Endodermal cell (in vitro differentiated cells): ENCODE data around the gene ELMO1. TPM values are rescaled to one million over a fixed set of nuclear protein-coding genes. Genes with fewer than 3 reads are reported as not detected.

ENCODE experiments used
- DNase-seq: peaks from one replicate; pipeline ENCODE4 v3.0.0-alpha.2; 2017
- H3K27ac ChIP-seq: 2 replicates; pipeline ENCODE4 v1.5.1; 2013; ENCODE audit warnings: mild to moderate bottlenecking, low read depth, low read length, moderate library complexity
- H3K27me3 ChIP-seq: 2 replicates; pipeline ENCODE4 v1.6.1; 2013; ENCODE audit warnings: mild to moderate bottlenecking, low read length, moderate library complexity; ENCODE audit not compliant: insufficient read depth, control insufficient read depth, poor library complexity, severe bottlenecking
- H3K36me3 ChIP-seq: 2 replicates; pipeline ENCODE4 v1.7.0; 2013; ENCODE audit warnings: mild to moderate bottlenecking, low read length, moderate library complexity; ENCODE audit not compliant: control insufficient read depth, insufficient read depth
- H3K4me1 ChIP-seq: one replicate; pipeline ENCODE4 v1.7.0; 2013; ENCODE audit warnings: low read length; ENCODE audit not compliant: control insufficient read depth, insufficient read depth
- H3K4me3 ChIP-seq: 2 replicates; pipeline ENCODE4 v1.5.1; 2013; ENCODE audit warnings: mild to moderate bottlenecking, low read length, moderate library complexity
- H3K9ac ChIP-seq: 2 replicates; pipeline ENCODE4 v1.6.1; 2013; ENCODE audit warnings: mild to moderate bottlenecking, low read length, moderate library complexity; ENCODE audit not compliant: poor library complexity, severe bottlenecking; ENCODE audit errors: extremely low read depth
- H3K9me3 ChIP-seq: 2 replicates; pipeline ENCODE4 v1.6.1; 2013; ENCODE audit warnings: mild to moderate bottlenecking, low read length, moderate library complexity; ENCODE audit not compliant: control insufficient read depth
- H3K27ac Mint-ChIP-seq: 2 replicates; pipeline ENCODE4 v1.8.0; 2020; ENCODE audit warnings: mixed read lengths
- H3K27me3 Mint-ChIP-seq: 2 replicates; pipeline ENCODE4 v1.8.0; 2021; ENCODE audit warnings: mild to moderate bottlenecking, mixed read lengths; ENCODE audit not compliant: insufficient read depth
- H3K36me3 Mint-ChIP-seq: 2 replicates; pipeline ENCODE4 v1.8.0; 2020; ENCODE audit warnings: low read depth, mixed read lengths
- H3K4me1 Mint-ChIP-seq: 2 replicates; pipeline ENCODE4 v1.8.0; 2020; ENCODE audit warnings: mixed read lengths
- H3K4me3 Mint-ChIP-seq: 2 replicates; pipeline ENCODE4 v1.8.0; 2020; ENCODE audit warnings: mild to moderate bottlenecking, moderate library complexity, mixed read lengths
- H3K9me3 Mint-ChIP-seq: 2 replicates; pipeline ENCODE4 v1.8.0; 2020; ENCODE audit warnings: mild to moderate bottlenecking, mixed read lengths
- WGBS, 2 experiments: methylation state at CpG; one replicate each; pipeline versions ENCODE4 v1.1.5 to v1.1.7; 2013; ENCODE audit warnings: missing lambda C conversion rate in 2 of 2, mixed read lengths in 1 of 2; ENCODE audit not compliant: insufficient coverage in 1 of 2, insufficient read length in 1 of 2; 5-methylcytosine and 5-hydroxymethylcytosine counted together
- total RNA-seq, 2 donors: library from RNA; stranded (reverse); fragmentation: NEBNext Ultra II Directional in 1 of 2; extraction: Animal tissue kit (Norgen Biotek cat#: 25700) in 1 of 2; gene quantifications; 2 replicates in 1 of 2; 3 replicates in 1 of 2; pipeline ENCODE4 v1.2.1, GENCODE V29; 2021
- TF ChIP-seq, protein P1 (sequence below): fragments of 200-600 bp; sonication (generic); conservative IDR thresholded peaks from 2 replicates; pipeline ENCODE4 v1.5.0; 2021; ENCODE audit warnings: antibody characterized with exemption, mild to moderate bottlenecking

The ELMO1 gene
- total RNA-seq, 2 donors from 2014 or later, result 120 to 131 TPM

DNA sequence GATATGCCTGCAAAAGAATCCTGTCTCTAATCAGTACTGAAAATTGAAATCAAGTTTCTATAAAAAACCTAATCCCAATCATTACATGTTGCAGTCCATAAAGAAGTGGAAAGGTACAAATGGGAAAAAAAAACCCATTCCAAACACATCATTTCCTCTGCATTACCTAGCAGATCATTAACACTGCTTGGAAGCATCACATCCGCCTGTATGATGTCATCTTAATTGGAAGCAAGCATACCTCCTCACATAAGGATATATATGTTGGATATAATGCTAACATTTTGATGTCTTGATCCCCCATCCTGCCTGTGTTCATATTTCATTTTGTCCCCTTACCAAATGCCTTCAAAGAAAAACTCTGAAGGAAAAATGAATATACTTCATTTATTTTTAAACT, 483.0 kb downstream of the ELMO1 start:
- Histone ChIP-seq H3K4me3 (no peak overlapping the region), H3K27ac (no peak overlapping the region), H3K27me3 (no peaks in the 10 kb centered on the region), H3K9me3 (no peaks in the 10 kb centered on the region), H3K4me1 (peaks cover 6% of the 10 kb centered on the region), H3K36me3 (peaks cover 3% of the 10 kb centered on the region), H3K9ac (no peak overlapping the region)
- 100% methylated on average over 1 of the region's 1 CpG; no CpG with 5 or more reads in 1 of the 2 experiments for WGBS, 2 experiments
- no peak for DNase-seq
- H3K27ac Mint-ChIP-seq, result no peak overlapping the region
- H3K27me3 Mint-ChIP-seq, result no peaks in the 10 kb centered on the region
- TF ChIP-seq, protein P1, sequence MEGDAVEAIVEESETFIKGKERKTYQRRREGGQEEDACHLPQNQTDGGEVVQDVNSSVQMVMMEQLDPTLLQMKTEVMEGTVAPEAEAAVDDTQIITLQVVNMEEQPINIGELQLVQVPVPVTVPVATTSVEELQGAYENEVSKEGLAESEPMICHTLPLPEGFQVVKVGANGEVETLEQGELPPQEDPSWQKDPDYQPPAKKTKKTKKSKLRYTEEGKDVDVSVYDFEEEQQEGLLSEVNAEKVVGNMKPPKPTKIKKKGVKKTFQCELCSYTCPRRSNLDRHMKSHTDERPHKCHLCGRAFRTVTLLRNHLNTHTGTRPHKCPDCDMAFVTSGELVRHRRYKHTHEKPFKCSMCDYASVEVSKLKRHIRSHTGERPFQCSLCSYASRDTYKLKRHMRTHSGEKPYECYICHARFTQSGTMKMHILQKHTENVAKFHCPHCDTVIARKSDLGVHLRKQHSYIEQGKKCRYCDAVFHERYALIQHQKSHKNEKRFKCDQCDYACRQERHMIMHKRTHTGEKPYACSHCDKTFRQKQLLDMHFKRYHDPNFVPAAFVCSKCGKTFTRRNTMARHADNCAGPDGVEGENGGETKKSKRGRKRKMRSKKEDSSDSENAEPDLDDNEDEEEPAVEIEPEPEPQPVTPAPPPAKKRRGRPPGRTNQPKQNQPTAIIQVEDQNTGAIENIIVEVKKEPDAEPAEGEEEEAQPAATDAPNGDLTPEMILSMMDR, result no peak
- H3K4me3 Mint-ChIP-seq, result no peak overlapping the region
- H3K36me3 Mint-ChIP-seq, result no peaks in the 10 kb centered on the region
- H3K4me1 Mint-ChIP-seq, result peaks cover 23% of the 10 kb centered on the region
- no peaks in the 10 kb centered on the region for H3K9me3 Mint-ChIP-seq

DNA sequence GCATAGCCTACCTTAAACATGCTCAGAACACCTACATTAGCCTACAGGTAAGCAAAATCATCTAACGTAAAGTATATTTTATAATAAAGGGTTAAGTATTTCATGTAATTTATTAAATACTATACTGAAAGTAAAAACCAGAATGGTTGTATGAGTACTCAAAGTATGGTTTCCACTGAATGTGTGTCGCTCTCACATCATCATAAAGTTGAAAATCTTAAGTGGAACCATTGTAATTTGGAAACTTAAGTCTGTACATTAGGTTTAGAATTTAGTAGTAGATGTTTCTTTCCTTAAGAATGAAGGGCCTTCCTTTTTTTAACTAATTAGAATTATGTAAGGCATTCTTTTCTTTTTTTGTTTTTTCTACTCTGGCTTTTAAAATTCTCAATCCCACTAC, 484.4 kb downstream of the ELMO1 start:
- Mint-ChIP-seq H3K27ac (no peak overlapping the region), H3K9me3 (no peaks in the 10 kb centered on the region)
- TF ChIP-seq, protein P1, result no peak

DNA sequence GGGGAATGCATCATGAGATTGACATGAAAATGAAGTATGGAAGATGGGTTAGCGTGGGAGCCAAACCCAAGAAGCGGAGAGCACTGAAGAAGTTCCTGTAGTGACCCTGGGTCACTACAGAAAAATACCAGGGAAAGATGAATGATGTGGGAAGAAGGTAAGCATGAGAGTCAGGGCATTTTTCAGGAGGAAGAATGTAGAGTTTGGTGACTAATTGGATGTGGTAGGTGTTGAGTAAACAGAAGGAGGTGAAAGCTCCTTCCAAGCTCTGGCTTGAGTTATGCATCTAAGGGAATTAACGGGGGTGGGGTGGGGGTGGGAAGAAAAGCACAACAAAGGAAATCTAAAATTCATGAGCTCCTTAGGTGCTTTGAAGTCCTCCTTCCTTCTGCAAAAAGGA, 486.3 kb downstream of the ELMO1 start:
- H3K27ac ChIP-seq, result no peak overlapping the region

More for the DNA sequence above, 484.4 kb downstream of the ELMO1 start:
- no peak overlapping the region for H3K27ac ChIP-seq
- no peak for DNase-seq
- no peak overlapping the region for H3K4me3 ChIP-seq
- no peaks in the 10 kb centered on the region for H3K9me3 ChIP-seq
- Mint-ChIP-seq H3K4me3 (no peak overlapping the region), H3K4me1 (peaks cover 21% of the 10 kb centered on the region), H3K36me3 (no peaks in the 10 kb centered on the region), H3K27me3 (no peaks in the 10 kb centered on the region)
- H3K27me3 ChIP-seq, result no peaks in the 10 kb centered on the region
- 94% methylated on average over 1 of the region's 2 CpGs; no CpG with 5 or more reads in 1 of the 2 experiments for WGBS, 2 experiments
- H3K4me1 ChIP-seq, result peaks cover 6% of the 10 kb centered on the region
- H3K36me3 ChIP-seq, result peaks cover 3% of the 10 kb centered on the region
- no peak overlapping the region for H3K9ac ChIP-seq

More for the DNA sequence above, 486.3 kb downstream of the ELMO1 start:
- H3K4me1 Mint-ChIP-seq, result peaks cover 17% of the 10 kb centered on the region
- DNase-seq, result peak; percentile 51
- Histone ChIP-seq H3K9me3 (no peaks in the 10 kb centered on the region), H3K27me3 (no peaks in the 10 kb centered on the region), H3K4me3 (no peak overlapping the region), H3K9ac (no peak overlapping the region), H3K36me3 (peaks cover 3% of the 10 kb centered on the region), H3K4me1 (peaks cover 6% of the 10 kb centered on the region)
- H3K36me3 Mint-ChIP-seq, result no peaks in the 10 kb centered on the region
- H3K9me3 Mint-ChIP-seq, result no peaks in the 10 kb centered on the region
- TF ChIP-seq, protein P1, result no peak
- H3K27ac Mint-ChIP-seq, result no peak overlapping the region
- 72 to 100% methylated on average over 2 to 3 of the region's 3 CpGs for WGBS, 2 experiments
- H3K27me3 Mint-ChIP-seq, result no peaks in the 10 kb centered on the region
- H3K4me3 Mint-ChIP-seq, result no peak overlapping the region
